Measurements from ENCODE around the gene PARVG. TPM values are rescaled to one million over a fixed set of nuclear protein-coding genes. Genes with fewer than 3 reads are reported as not detected.

PARVG gene
- total RNA-seq, 1 experiment from 2014 or later = 1.3 TPM

DNA sequence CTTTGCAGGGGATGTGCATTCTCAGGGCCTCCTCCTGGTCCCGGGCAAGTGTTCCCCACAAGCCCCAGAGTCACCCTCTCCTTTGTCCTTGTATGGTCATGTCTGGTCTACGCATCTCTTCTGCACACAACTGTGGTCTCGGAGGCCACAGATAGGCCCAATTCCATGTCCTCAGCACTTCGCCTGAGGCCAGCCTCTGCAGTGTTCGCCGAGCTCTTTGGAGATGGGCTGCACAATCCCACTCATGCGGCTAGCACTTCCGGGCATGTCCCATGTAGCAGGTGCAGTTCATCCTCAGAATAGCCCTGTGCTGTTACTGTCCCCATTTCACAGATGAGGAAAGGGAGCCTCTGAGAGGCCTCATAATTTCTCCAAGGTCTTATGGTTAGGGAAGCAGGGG lies 7.6 kb downstream of the PARVG start:
- Histone ChIP-seq H3K14ac (ENCODE audit: insufficient read depth, low read length) (no peak overlapping the region), H3K79me1 (ENCODE audit: insufficient read depth, low read depth, low read length, poor library complexity, severe bottlenecking) (no peaks in the 10 kb centered on the region), H4K8ac (replicated peaks; ENCODE audit: insufficient read length, low read depth, low read length) (no peak overlapping the region), H4K20me1 (ENCODE audit: control insufficient read depth, insufficient read depth, insufficient read length) (no peaks in the 10 kb centered on the region), H3K9ac (ENCODE audit: extremely low read depth, insufficient read length, low read length) (no peak overlapping the region), H2AK5ac (ENCODE audit: insufficient read length, low read length) (no peak overlapping the region), H2AFZ (ENCODE audit: low read length) (no peak overlapping the region), H3K4me1 (ENCODE audit: insufficient read depth, low read length) (no peaks in the 10 kb centered on the region), H2BK20ac (ENCODE audit: low read depth, low read length, poor library complexity, severe bottlenecking) (no peak overlapping the region), H3K23me2 (ENCODE audit: insufficient read length, low read depth, low read length, poor library complexity, severe bottlenecking) (no peaks in the 10 kb centered on the region), H2BK12ac (ENCODE audit: insufficient read length, low read depth, low read length) (no peak overlapping the region), H4K5ac (ENCODE audit: insufficient read length, low read depth, low read length) (no peak overlapping the region), H2BK5ac (ENCODE audit: insufficient read length, low read length) (no peak overlapping the region), H3K23ac (ENCODE audit: insufficient read length, low read depth, low read length) (no peak overlapping the region), H3K79me2 (ENCODE audit: insufficient read depth, low read length) (no peaks in the 10 kb centered on the region), H3K27ac (ENCODE audit: insufficient read length, low read depth, low read length) (no peak overlapping the region), H3K18ac (ENCODE audit: insufficient read length, low read depth, low read length) (no peak overlapping the region), H3K9me3 (ENCODE audit: control insufficient read depth, low read depth, low read length) (no peaks in the 10 kb centered on the region), H3T11ph (ENCODE audit: low read length) (no peak overlapping the region), H2BK120ac (ENCODE audit: low read depth, low read length, poor library complexity, severe bottlenecking) (no peak overlapping the region), H3K4me2 (ENCODE audit: insufficient read depth, insufficient read length, low read length) (no peak overlapping the region), H3K27me3 (ENCODE audit: insufficient read depth, low read length) (no peaks in the 10 kb centered on the region), H4K91ac (ENCODE audit: insufficient read length, low read depth, low read length) (no peak overlapping the region), H3K56ac (ENCODE audit: insufficient read length, low read depth, low read length) (no peak overlapping the region), H3K4ac (ENCODE audit: low read depth, low read length) (no peak overlapping the region), H2BK15ac (ENCODE audit: low read depth, low read length) (no peak overlapping the region)
- Mint-ChIP-seq H3K4me3 (no peak overlapping the region), H3K4me1 (peaks cover 9 to 20% of the 10 kb centered on the region in 2 experiments), H3K36me3 (ENCODE audit: insufficient read depth in 1 of 3, low read depth in 3 of 3) (no peaks in the 10 kb centered on the region; a peak in 1 of 7 replicates), H3K27ac (peak overlapping the region in 1 of 3 experiments; percentile 65; a peak in 1 of 7 replicates), H3K27me3 (ENCODE audit: low read depth) (peaks cover 5% of the 10 kb centered on the region), H3K9me3 (no peaks in the 10 kb centered on the region)
- no peak for DNase-seq
- TF ChIP-seq CTCF (conservative IDR thresholded peaks at IDR 0.05) = no peak
- WGBS (ENCODE audit: extremely low coverage, insufficient read length, low lambda C conversion rate) = no CpG with 5 or more reads among the region's 8 CpGs

Measured in H9 (cell line).